Sigmoid colon (tissue), 7 donors: ENCODE data around the gene FOXP3. TPM values are rescaled to one million over a fixed set of nuclear protein-coding genes. Genes with fewer than 3 reads are reported as not detected.
A peak's percentile ranks its signal among the peaks of the same experiment; 100 is the strongest.
"Not testable (repeated sequence)": the region's sequence is repeated elsewhere in the genome, so short reads cannot be mapped to it uniquely, and the experiment has no call there.

ENCODE experiments used
- DNase-seq: peaks from one replicate; pipeline ENCODE4 v3.0.0-alpha.2; 2019
- H3K27ac ChIP-seq, 4 donors: fragments of 200-600 bp; sonication (generic); one replicate each; pipeline ENCODE4 v1.5.1; 2016 to 2019; ENCODE audit warnings: mild to moderate bottlenecking in 1 of 4
- H3K27me3 ChIP-seq, 3 donors: fragments of 200-600 bp; sonication (generic); one replicate each; pipeline ENCODE4 v1.5.1; 2019; ENCODE audit warnings: mild to moderate bottlenecking in 1 of 3
- H3K36me3 ChIP-seq, 4 donors: fragments of 200-600 bp; sonication (generic); one replicate each; pipeline ENCODE4 v1.5.1; 2016 to 2019
- H3K4me1 ChIP-seq, 4 donors: fragments of 200-600 bp; sonication (generic); one replicate each; pipeline ENCODE4 v1.5.1; 2017 to 2019
- H3K4me3 ChIP-seq, 4 donors: fragments of 200-600 bp; sonication (generic); one replicate each; pipeline ENCODE4 v1.5.1; 2017 to 2019; ENCODE audit warnings: mild to moderate bottlenecking in 2 of 4, moderate library complexity in 1 of 4
- H3K9me3 ChIP-seq, 4 donors: fragments of 200-600 bp in 3 of 4; sonication (generic) in 3 of 4; one replicate each; pipeline versions ENCODE4 v1.5.1 to v1.6.1; 2013 to 2019
- EP300 ChIP-seq, 4 donors: sonication (generic); formaldehyde crosslinking; IDR thresholded peaks; one replicate each; pipeline ENCODE4 v1.6.1; 2017; ENCODE audit warnings: antibody characterized with exemption in 4 of 4
- POLR2A ChIP-seq, 2 donors: fragments of 450-650 bp; IDR thresholded peaks; one replicate each; pipeline ENCODE4 v1.6.1; 2016; ENCODE audit warnings: antibody characterized with exemption in 2 of 2, mild to moderate bottlenecking in 2 of 2, moderate library complexity in 2 of 2
- POLR2AphosphoS5 ChIP-seq, 4 donors: sonication (generic); formaldehyde crosslinking; IDR thresholded peaks; one replicate each; pipeline ENCODE4 v1.6.1; 2017; ENCODE audit warnings: antibody characterized with exemption in 4 of 4
- WGBS, 2 donors: extraction: QIAGEN DNeasy Blood & Tissue Kit; methylation state at CpG; one replicate each; pipeline ENCODE4 v1.1.7; 2013; 5-methylcytosine and 5-hydroxymethylcytosine counted together
- intact Hi-C: fragments of 100-400 bp; cut with DNase I; formaldehyde crosslinking; loops from one replicate; pipeline ENCODE4 v1.15.1; 2023
- polyA plus RNA-seq, 3 donors: library from polyadenylated mRNA; stranded (reverse); fragments of 200-250 nt; gene quantifications; one replicate each; pipeline ENCODE4 v1.2.3, GENCODE V29; 2013
- total RNA-seq, 4 donors: library from RNA; depleted of rRNA; stranded (reverse); fragments of >200 nt; gene quantifications; one replicate each; pipeline ENCODE4 v1.1.0, GENCODE V29; 2016
- TF ChIP-seq, protein P1 (sequence below), 4 experiments: fragments of 450-650 bp in 3 of 4; fragments of 200-600 bp in 1 of 4; IDR thresholded peaks; one replicate each; pipeline ENCODE4 v1.5.1; 2016 to 2019; ENCODE audit warnings: antibody characterized with exemption in 4 of 4, mild to moderate bottlenecking in 3 of 4, moderate library complexity in 2 of 4
- donor health status: healthy with polysubstance abuse.
- donor health status: Bipolar disorder and iron deficiency.
- donor health status: healthy.

FOXP3 gene
- total and polyA plus RNA-seq, 7 donors, result 3.1 TPM; not detected in 6

DNA sequence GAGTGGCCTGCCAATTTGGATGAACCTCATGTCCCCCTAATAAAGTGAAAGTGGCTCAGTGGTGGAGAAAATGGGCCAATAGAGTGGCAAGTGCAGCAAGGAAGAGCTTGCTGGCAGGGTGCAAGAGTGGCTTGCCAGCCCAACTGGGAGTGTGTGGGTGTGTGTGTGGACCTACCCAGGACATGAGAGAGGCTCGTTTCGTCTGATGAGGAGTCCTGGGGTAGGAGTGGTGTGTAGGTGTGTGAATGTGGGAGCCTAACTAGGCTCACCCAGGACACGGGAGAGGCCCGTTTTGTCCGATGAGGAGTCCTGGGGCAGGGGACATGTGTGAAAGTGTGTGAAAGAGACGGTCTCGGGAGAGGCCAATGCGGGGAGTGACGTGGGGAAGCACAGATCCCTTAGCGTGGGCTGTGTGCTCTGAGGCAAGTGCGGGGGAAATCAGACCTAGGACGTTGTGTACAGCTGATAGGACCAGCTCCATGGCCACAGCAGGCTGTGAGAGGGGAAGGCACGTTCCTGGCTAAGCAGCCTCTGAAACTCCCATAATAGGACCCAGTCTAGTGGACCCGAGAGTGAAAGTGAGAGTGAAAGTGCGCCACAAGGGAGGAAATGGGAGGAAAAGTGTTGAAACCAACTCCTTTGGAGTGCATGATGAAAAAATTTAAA is 44.2 kb upstream of the FOXP3 start:
- no peaks in the 10 kb centered on the region for H3K27me3 ChIP-seq
- 58 to 66% methylated on average over 15 of the region's 15 CpGs for WGBS, 2 donors
- intact Hi-C loops, result no loop called here
- peak overlapping the region in 3 of 4 donors; percentile 62 to 75 (median 73) for H3K27ac ChIP-seq
- no peaks in the 10 kb centered on the region for H3K36me3 ChIP-seq
- TF ChIP-seq POLR2AphosphoS5 (IDR thresholded peaks at IDR 0.05) (no peak), POLR2A (IDR thresholded peaks at IDR 0.05) (no peak), EP300 (IDR thresholded peaks at IDR 0.05) (no peak)
- TF ChIP-seq, protein P1, sequence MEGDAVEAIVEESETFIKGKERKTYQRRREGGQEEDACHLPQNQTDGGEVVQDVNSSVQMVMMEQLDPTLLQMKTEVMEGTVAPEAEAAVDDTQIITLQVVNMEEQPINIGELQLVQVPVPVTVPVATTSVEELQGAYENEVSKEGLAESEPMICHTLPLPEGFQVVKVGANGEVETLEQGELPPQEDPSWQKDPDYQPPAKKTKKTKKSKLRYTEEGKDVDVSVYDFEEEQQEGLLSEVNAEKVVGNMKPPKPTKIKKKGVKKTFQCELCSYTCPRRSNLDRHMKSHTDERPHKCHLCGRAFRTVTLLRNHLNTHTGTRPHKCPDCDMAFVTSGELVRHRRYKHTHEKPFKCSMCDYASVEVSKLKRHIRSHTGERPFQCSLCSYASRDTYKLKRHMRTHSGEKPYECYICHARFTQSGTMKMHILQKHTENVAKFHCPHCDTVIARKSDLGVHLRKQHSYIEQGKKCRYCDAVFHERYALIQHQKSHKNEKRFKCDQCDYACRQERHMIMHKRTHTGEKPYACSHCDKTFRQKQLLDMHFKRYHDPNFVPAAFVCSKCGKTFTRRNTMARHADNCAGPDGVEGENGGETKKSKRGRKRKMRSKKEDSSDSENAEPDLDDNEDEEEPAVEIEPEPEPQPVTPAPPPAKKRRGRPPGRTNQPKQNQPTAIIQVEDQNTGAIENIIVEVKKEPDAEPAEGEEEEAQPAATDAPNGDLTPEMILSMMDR (IDR thresholded peaks at IDR 0.05), result no peak
- H3K4me1 ChIP-seq, result peaks cover 0 to 10% (median 4%) of the 10 kb centered on the region in 4 donors
- no peaks in the 10 kb centered on the region for H3K9me3 ChIP-seq
- H3K4me3 ChIP-seq, result peak overlapping the region; percentile 21 to 45 (median 38)
- DNase-seq, result no peak

DNA sequence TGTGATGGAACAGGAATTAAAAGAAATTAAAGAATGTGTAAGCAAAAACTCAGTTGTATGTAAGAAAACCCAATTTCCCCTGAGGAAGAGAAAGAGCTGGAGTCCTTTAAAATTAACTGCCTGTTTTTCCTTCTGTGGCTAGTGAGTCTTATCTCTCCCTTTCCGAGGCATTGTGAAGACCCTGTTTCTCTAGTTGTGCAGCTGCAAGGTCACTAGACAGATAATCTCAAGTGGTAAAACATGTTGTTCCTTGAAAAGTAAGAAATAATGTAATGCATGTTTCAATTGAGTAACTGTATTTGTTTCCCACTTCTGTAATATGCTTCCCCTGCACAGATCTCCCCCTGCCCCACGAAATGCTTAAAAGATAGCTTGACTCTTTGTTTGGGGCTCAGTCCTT is 43.3 kb upstream of the FOXP3 start:
- H3K27ac ChIP-seq, H3K27me3 ChIP-seq, intact Hi-C loops, H3K9me3 ChIP-seq, H3K4me3 ChIP-seq, DNase-seq, H3K36me3 ChIP-seq: not testable (repeated sequence)
- 89 to 93% methylated on average over 2 of the region's 2 CpGs for WGBS, 2 donors
- H3K4me1 ChIP-seq, result peaks cover 0 to 10% (median 4%) of the 10 kb centered on the region in 4 donors

DNA sequence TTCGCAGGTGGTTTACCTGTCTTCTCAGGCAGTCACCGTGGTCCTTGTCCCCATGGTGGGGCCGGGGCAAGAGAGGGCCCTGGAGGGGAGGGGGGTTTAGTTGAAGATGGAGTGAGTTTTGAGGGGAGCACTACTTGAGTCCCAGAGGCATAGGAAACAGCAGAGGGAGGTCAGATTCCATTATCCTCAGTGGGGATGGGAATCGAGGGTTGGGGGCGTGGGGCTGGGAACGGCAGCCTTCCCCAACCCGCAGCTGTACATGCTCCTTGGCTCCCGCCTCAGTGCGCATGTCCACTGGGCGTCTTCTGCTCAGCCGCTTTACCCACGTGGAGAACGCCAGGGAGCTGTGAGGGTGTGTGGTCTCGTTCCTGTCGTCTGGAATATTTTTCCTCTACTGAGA is 38.8 kb upstream of the FOXP3 start, which contains the start of gene GAGE10:
Gene GAGE10 (plus strand): TSS at position 301 of the 400 bp plus-strand sequence. CDS start 1,214 bp downstream, outside the sequence.
- intact Hi-C loops, result no loop called here
- 86 to 88% methylated on average over 15 of the region's 15 CpGs for WGBS, 2 donors
- DNase-seq, result no peak
- H3K27me3 ChIP-seq, result no peaks in the 10 kb centered on the region
- no peaks in the 10 kb centered on the region for H3K36me3 ChIP-seq
- H3K9me3 ChIP-seq, result no peaks in the 10 kb centered on the region
- H3K27ac ChIP-seq, result no peak within 1 kb of the TSS
- no peaks in the 10 kb centered on the region for H3K4me1 ChIP-seq
- TF ChIP-seq POLR2AphosphoS5 (IDR thresholded peaks at IDR 0.05), result no peak
- TF ChIP-seq EP300 (IDR thresholded peaks at IDR 0.05), result no peak
- TF ChIP-seq POLR2A (IDR thresholded peaks at IDR 0.05), result no peak
- TF ChIP-seq, protein P1 (IDR thresholded peaks at IDR 0.05), result no peak
- H3K4me3 ChIP-seq, result no peak within 1 kb of the TSS

DNA sequence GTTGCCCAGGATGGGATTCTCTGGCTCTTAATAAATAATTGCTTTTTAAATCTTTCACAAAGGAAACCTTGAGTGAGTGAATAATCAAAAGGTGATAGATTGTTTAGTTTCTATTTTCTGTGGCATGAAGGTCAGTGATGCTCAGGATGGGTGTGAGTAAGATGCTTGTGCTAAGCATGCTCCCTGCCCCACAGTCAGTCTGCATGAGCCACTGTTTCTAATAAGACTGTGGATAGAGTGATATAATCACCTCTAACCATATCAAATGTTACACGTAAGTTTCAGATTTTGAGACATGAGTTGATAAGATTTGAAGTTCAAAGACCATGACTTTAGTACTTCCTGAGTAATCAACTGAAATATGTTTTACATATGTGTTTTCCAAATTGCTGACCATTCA is 36.2 kb upstream of the FOXP3 start:
- intact Hi-C loops, result no loop called here
- Histone ChIP-seq H3K27me3 (no peaks in the 10 kb centered on the region), H3K4me3 (no peak overlapping the region), H3K27ac (no peak overlapping the region), H3K9me3 (no peaks in the 10 kb centered on the region), H3K4me1 (no peaks in the 10 kb centered on the region), H3K36me3 (no peaks in the 10 kb centered on the region)
- TF ChIP-seq EP300 (IDR thresholded peaks at IDR 0.05) (no peak), POLR2AphosphoS5 (IDR thresholded peaks at IDR 0.05) (no peak), POLR2A (IDR thresholded peaks at IDR 0.05) (no peak)
- DNase-seq, result no peak
- WGBS, 2 donors, result 75 to 82% methylated on average over 1 of the region's 1 CpG

DNA sequence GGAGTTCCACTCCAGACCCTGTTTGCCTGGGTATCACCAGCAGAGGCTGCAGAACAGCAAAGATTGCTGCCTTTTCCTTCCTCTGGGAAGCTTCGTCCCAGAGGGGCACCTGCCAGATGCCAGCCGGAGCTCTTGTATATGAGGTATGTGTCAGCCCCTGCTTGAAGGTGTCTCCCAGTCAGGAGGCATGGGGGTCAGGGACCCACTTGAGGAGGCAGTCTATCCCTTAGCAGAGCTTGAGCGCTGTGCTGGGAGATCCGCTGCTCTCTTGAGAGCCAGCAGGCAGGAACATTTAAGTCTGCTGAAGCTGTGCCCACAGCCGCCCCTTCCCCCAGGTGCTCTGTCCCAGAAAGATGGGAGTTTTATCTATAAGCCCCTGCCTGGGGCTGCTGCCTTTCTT is 34.8 kb upstream of the FOXP3 start:
- H3K4me3 ChIP-seq, H3K27ac ChIP-seq, intact Hi-C loops, H3K36me3 ChIP-seq, DNase-seq, H3K4me1 ChIP-seq, H3K27me3 ChIP-seq, H3K9me3 ChIP-seq: not testable (repeated sequence)
- 96 to 97% methylated on average over 5 of the region's 5 CpGs for WGBS, 2 donors

DNA sequence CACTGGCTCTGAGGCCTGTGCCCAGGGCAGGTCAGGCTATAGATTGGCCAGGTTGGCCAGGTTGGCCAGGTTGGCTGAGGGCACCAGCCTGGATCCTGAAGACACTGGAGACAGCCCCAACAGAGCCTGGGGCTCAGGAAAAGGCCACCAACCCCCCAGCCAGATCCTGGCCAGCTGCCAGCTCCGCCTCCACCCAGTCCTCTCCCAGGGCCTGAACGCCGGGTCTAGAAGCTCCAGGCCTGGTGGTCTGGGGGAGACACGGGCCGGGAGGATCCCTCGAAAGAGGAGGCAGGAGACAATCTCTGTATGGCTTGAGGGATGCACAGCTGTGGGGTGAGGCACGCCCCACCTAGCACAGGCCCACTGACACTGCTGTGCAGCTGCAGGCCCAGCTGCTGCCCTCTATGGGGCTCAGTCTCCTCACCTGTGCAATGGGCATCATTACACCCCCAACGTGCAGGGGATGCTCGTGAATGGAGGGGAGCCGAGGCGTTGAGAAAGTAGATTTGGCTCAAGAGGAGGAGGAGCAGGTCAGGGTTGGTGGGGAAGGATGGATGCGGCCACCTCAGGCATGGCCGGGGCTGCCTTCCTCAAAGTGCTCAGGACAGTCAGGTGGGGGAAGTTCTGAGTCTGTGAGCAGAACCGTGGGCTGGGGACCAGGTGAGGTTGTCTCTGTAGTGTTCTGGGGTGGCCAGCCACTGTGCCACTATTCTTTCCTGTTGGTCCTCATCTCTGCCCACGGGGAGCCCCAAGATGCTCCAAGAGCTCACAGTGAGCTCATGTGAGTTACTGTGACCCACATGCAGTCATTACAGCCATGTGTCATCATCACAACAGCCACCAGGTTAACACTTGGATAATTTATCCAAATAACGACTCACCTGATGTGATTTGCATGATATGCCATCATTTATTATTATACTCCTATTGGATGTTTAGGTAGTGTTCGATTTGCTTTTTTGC is 28.2 kb upstream of the FOXP3 start:
- Histone ChIP-seq H3K4me1 (no peaks in the 10 kb centered on the region), H3K27me3 (no peaks in the 10 kb centered on the region), H3K9me3 (no peaks in the 10 kb centered on the region), H3K4me3 (no peak overlapping the region), H3K27ac (no peak overlapping the region), H3K36me3 (no peaks in the 10 kb centered on the region)
- 82 to 88% methylated on average over 17 of the region's 17 CpGs for WGBS, 2 donors
- intact Hi-C loops, result loop anchor here (5.0 kb wide), 1 partner anchor 460 kb away; no protein-coding TSS in a partner anchor
- TF ChIP-seq POLR2AphosphoS5 (IDR thresholded peaks at IDR 0.05) (no peak), POLR2A (IDR thresholded peaks at IDR 0.05) (no peak), EP300 (IDR thresholded peaks at IDR 0.05) (no peak)
- TF ChIP-seq, protein P1 (IDR thresholded peaks at IDR 0.05), result no peak
- DNase-seq, result no peak
